HL-60/S4 treated with phorbol 12-myristate 13-acetate at 8.2 ng/mL for 4 days and 3 days (cell line): ENCODE data around the gene DNAH17.

Experiments used
- in situ Hi-C: fragments of 300-500 bp; cut with MboI; formaldehyde crosslinking; loops from 2 replicates; pipeline ENCODE4 v1.15.0; 2022; ENCODE audit warnings: low sequenced_read_pairs

Gene DNAH17

DNA sequence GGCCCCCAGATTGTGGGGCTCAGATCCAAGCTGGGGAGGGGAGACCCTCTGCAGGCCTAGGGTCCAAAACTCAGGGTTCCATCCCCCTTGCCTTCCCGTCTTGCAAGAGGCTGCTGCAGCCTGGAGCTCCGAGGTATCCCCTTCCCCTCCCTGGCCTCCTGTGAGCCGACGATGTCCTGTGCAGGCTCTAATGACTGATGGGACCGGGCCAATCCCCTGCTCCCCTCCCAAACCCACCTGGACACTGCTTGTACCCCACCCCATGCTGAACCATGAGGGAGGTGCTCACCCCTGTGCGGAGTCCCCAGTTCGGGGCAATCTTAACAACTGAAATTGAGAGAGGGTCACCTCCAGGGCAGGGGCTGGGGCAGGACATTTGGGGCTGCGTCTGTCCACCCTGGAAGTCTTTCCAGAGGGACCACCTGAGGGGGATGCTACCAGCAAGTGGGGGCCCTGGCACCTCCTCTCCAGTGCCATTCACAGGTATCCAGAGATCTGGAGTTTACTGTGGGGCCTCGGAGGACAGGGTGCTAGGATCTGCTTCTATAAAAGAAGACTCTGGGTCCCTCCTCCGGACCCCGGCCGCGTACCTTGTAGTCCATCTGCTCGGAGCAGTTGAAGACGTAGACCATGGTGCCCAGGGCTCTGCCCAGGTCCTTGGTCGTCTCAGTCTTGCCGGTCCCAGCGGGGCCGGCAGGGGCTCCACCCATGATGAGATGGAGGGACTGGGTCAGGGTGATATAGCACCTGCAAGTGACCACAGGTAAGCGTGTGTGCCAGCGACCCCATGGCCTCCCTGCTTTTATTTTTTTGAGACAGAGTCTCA lies 77.3 kb downstream of the DNAH17 start:
- in situ Hi-C loops, result loop anchor here (25.0 kb wide), 2 partner anchors 312 to 512 kb away; partner anchors contain the start of genes C1QTNF1 and CANT1

DNA sequence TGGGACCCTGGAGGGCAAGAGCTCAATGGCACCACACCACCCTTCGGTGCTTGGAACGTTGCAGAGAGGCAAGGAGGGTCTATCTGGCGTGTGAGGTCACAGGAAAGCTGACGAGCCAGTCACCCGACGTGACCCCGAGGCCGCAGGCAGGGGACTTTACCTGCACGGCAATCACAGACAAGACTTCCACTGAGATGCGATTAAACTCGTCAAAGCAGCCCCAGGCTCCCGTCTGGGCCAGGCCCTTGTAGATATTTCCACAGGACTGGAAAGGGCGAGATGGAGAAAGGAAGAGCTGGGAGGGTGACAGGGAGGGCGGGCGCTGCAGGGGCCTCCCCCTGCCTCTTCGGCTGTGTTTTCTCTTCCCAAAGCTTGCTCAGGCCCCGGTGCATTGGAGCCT lies 78.3 kb downstream of the DNAH17 start:
- in situ Hi-C loops, result loop anchor here (25.0 kb wide), 2 partner anchors 313 to 513 kb away; partner anchors contain the start of genes C1QTNF1 and CANT1

GRCh38 chr17:78497115-78497540 lies 80.1 kb downstream of the DNAH17 start:
- in situ Hi-C loops, result loop anchor here (25.0 kb wide), 2 partner anchors 315 to 515 kb away; partner anchors contain the start of genes C1QTNF1 and CANT1

DNA sequence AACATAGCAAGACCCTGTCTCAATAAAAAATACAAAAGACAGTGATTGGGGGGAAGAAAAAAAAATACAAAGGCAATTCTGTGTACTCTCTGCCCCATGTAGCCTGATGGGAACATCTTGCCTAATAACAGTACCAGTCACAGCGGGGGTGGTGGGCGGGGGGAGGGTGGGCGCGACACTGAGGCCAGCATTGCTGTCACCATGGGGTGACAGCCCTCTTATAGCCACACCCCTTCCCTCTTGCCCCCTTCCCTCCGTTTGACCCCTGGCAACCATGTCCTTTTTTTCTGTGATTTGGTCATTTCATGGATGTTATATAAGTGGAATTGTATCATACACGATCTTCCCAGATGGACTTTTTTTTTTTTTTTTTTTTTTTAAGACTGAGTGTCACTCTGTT lies 80.9 kb downstream of the DNAH17 start:
- in situ Hi-C loops, result loop anchor here (25.0 kb wide), 2 partner anchors 316 to 516 kb away; partner anchors contain the start of genes C1QTNF1 and CANT1

DNA sequence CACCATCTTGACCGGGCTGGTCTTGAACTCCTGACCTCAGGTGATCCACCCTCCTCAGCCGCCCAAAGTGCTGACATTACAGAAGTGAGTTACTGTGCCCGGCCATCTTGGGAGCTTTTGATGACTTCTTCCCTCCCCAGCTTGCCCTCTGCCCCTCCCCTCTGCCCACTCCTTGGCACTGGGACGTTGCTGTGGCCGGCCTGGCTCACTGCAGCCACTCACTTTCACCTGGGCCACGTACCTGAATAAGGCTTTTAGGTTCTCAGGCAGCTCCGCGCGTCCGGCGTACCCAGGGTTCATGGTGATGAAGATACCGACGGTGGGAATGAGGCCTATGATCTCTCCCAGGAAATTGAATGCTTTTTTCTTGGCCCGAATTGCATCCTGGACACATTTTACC lies 81.6 kb downstream of the DNAH17 start:
- in situ Hi-C loops, result loop anchor here (25.0 kb wide), 2 partner anchors 317 to 517 kb away; partner anchors contain the start of genes C1QTNF1 and CANT1

- in situ Hi-C loops, result loop anchor here (25.0 kb wide), 2 partner anchors 317 to 517 kb away; partner anchors contain the start of genes C1QTNF1 and CANT1
Measured at GRCh38 chr17:78494696-78495330, 82.4 kb downstream of the DNAH17 start.

DNA sequence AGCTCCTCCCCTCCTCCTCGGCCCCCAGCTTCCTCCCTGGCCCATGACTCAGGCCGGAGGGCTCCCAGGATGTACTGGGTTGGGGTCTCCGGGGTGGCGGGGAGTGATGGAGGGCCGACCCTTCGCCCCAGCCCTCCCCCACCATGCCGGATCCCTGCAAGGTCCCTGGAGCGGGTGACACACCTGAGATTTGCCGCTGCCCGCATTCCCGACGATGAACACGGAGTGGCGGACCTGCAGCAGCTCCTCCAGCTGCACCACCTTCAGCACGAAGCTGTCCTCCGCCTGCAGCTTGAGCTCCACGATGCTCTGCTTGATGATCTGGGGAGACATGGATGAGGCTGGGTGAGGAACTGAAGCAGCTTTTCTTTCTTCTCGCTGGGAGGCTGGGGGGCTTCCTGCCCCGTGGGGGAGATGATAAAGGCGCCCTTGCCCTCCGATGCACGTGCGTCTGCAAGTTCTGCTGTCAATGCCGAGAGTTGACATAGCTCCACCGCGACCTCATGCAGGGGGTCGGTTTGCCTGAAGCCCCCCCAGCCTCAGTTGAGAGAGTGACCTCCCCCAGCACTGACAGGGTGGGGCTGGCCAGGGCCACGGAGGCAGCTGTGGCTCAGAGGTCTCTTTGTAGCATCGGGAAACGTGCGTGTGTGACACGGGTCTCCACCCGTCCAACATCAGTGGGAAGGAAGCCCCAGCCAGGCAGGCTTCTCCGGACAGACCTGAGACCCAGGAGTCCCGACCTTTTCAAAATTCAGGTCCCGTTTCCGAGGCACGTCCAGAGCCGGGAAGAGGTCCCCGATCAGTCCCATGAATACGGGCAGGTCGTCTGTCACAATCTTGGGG lies 83.1 kb downstream of the DNAH17 start:
- in situ Hi-C loops, result loop anchor here (25.0 kb wide), 2 partner anchors 318 to 518 kb away; partner anchors contain the start of genes C1QTNF1 and CANT1

- in situ Hi-C loops, result loop anchor here (25.0 kb wide), 2 partner anchors 319 to 519 kb away; partner anchors contain the start of genes C1QTNF1 and CANT1
Measured at GRCh38 chr17:78493450-78493849, 83.7 kb downstream of the DNAH17 start.

- in situ Hi-C loops, result loop anchor here (25.0 kb wide), 2 partner anchors 320 to 520 kb away; partner anchors contain the start of genes C1QTNF1 and CANT1
Measured at GRCh38 chr17:78492116-78492799, 84.9 kb downstream of the DNAH17 start.

- in situ Hi-C loops, result loop anchor here (25.0 kb wide), 2 partner anchors 321 to 521 kb away; partner anchors contain the start of genes C1QTNF1 and CANT1
Measured at GRCh38 chr17:78491236-78492115, 85.7 kb downstream of the DNAH17 start.

- in situ Hi-C loops, result loop anchor here (25.0 kb wide), 2 partner anchors 322 to 522 kb away; partner anchors contain the start of genes C1QTNF1 and CANT1
Measured at GRCh38 chr17:78490673-78491072, 86.5 kb downstream of the DNAH17 start.

DNA sequence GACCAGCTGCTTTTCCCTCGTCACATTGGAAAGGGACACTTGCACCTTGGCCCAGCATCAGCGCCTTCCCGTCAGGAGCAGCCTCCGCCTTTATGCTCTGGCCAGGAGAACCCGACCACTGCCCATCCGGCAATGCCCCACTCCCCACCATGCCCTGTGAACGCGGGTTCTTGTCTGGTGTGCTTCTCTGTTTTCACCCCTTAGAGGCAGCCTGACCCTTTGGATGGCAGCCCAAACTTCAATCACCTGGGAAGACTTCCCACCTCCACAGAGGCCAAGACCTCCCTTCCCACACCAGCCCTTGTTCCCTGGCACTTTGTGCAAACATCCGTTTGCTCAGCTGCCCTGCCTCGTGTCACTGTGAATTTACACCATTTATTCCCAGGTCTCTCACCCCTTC lies 87.0 kb downstream of the DNAH17 start:
- in situ Hi-C loops, result loop anchor here (25.0 kb wide), 2 partner anchors 322 to 522 kb away; partner anchors contain the start of genes C1QTNF1 and CANT1

DNA sequence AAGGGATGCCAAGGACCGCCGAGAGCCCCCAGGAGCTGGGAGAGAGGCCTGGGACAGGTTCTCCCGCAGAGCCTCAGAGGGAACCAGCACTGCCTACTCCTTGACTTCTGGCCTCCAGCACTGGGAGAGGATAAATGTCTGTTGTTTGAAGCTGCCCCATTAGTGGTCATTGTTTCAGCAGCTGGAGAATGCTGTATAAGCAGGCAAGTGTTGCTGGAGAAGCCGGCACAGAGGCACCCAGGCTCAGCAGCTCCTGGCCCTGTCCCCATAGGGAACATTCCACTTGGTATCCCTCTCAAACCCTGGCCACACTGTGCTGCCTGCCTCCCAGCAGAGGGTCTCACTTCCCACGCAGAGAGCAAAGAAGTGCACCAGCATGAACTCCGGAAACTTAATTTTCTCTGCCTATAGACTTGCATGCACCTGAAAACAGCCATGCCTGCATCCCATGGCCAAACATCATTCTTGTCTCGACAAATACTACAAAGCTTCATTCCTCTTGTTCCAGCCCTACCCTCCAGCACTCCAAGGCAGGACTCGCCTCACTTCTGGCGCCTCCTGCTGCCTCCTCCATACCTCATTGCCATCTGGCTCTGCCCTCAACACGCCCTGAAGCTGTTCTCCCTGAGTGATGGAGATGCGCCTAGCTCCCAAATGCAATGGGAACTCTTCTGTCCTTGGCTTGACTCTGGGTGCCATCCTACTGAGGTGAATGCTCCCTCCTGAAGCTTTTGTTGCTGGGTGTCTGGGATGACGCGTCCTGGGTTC lies 88.1 kb downstream of the DNAH17 start:
- in situ Hi-C loops, result loop anchor here (25.0 kb wide), 2 partner anchors 323 to 523 kb away; partner anchors contain the start of genes C1QTNF1 and CANT1

- in situ Hi-C loops, result loop anchor here (25.0 kb wide), 2 partner anchors 324 to 524 kb away; partner anchors contain the start of genes C1QTNF1 and CANT1
Measured at GRCh38 chr17:78488156-78488555, 89.0 kb downstream of the DNAH17 start.

DNA sequence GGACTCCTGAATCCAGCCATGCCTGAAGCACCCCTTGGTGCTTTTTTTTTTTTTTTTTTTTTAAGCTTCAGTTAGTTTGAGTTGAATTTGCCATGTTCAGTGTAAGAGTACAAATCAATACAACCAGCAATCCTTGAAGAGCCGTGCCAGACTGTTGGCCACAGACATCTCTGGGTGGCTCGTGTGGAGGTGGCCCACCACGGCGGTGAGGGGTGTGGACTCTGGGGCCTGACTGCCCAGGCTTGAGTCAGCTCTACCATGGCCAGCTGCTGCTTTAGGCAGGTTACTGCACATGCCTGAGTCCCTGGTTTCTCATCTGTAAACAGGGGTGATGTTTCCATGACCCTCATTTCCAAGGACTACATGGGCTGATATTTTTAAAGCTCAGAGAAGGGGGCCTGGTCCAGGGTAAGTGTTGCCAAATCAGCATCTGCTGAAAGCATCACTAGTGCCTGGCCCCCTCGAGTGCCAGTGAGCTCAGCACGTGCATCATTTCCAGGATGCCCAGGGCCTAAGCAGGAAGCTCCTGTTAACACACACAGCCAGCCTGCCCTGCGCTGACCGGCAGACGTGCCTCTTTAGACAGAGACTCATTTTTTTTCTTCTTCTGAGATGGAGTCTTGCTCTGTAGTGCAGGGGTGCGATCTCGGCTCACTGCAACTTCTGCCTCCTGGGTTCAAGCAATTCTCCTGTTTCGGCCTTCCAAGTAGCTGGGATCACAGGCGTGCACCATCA lies 90.1 kb downstream of the DNAH17 start:
- in situ Hi-C loops, result loop anchor here (25.0 kb wide), 2 partner anchors 325 to 525 kb away; partner anchors contain the start of genes C1QTNF1 and CANT1

DNA sequence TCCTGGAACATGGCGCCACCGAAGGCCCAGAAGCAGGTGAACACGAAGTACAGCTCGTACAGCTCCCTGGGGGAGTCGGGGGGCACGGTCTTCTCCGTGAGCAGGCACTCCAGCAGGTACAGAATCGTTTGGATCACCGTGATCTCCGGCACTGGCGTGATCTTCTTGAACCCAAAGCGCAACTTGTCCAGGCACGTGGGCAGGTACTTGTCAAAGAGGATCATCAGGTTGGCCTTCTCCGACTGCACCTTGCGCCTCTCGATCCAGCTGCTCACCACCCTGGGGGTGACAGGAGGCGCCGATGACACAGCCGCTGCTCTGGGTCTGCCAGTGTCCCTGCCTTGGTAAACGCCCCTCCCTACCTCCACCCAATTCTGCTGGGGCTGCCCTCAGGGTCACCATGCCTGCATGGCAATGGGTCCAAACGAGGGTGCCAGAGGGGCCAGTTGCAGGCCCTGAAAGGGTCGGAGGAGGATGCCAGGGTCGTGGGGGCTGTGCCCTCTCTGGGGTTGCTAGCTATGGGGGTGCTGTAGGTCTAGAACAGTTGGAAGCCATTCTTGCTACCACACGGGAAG lies 90.9 kb downstream of the DNAH17 start:
- in situ Hi-C loops, result loop anchor here (25.0 kb wide), 2 partner anchors 326 to 526 kb away; partner anchors contain the start of genes C1QTNF1 and CANT1
